Measurements from ENCODE around the gene GOLPH3L. TPM values are rescaled to one million over a fixed set of nuclear protein-coding genes. Genes with fewer than 3 reads are reported as not detected.
"Not testable (repeated sequence)": the region's sequence is repeated elsewhere in the genome, so short reads cannot be mapped to it uniquely, and the experiment has no call there.

Gene GOLPH3L
- total RNA-seq, 1 donor: 1.4 TPM

GRCh38 chr1:150686275-150686674, 10.7 kb downstream of the GOLPH3L start:
- Histone ChIP-seq H3K4me3 (ENCODE audit: low read length) (no peak overlapping the region), H3K9me3 (ENCODE audit: low read depth, low read length) (no peaks in the 10 kb centered on the region)

GRCh38 chr1:150683914-150684313, 13.0 kb downstream of the GOLPH3L start:
- Histone ChIP-seq H3K27me3 (ENCODE audit: insufficient read depth, low read length) (no peaks in the 10 kb centered on the region), H3K4me1 (ENCODE audit: insufficient read depth, low read length) (peaks cover 8% of the 10 kb centered on the region), H3K4me3 (ENCODE audit: low read length) (no peak overlapping the region), H3K9me3 (ENCODE audit: low read depth, low read length) (no peaks in the 10 kb centered on the region)

More at GRCh38 chr1:150686275-150686674, 10.7 kb downstream of the GOLPH3L start:
- Histone ChIP-seq H3K4me1 (ENCODE audit: insufficient read depth, low read length) (peaks cover 8% of the 10 kb centered on the region), H3K27me3 (ENCODE audit: insufficient read depth, low read length) (no peaks in the 10 kb centered on the region)

- Histone ChIP-seq H3K4me3 (ENCODE audit: low read length) (no peak overlapping the region), H3K9me3 (ENCODE audit: low read depth, low read length) (no peaks in the 10 kb centered on the region), H3K27me3 (ENCODE audit: insufficient read depth, low read length) (no peaks in the 10 kb centered on the region), H3K4me1 (ENCODE audit: insufficient read depth, low read length) (peaks cover 1% of the 10 kb centered on the region)
Observed at GRCh38 chr1:150678988-150679387, 18.0 kb downstream of the GOLPH3L start.

- H3K4me1 ChIP-seq (ENCODE audit: insufficient read depth, low read length): no peaks in the 10 kb centered on the region
- no peaks in the 10 kb centered on the region for H3K27me3 ChIP-seq (ENCODE audit: insufficient read depth, low read length)
Observed at GRCh38 chr1:150674881-150675280, 22.1 kb downstream of the GOLPH3L start.

GRCh38 chr1:150663321-150663720, 33.6 kb downstream of the GOLPH3L start:
- Histone ChIP-seq H3K9me3 (ENCODE audit: low read depth, low read length) (no peaks in the 10 kb centered on the region), H3K4me1 (ENCODE audit: insufficient read depth, low read length) (no peaks in the 10 kb centered on the region), H3K4me3 (ENCODE audit: low read length) (no peak overlapping the region), H3K27me3 (ENCODE audit: insufficient read depth, low read length) (no peaks in the 10 kb centered on the region)

More at GRCh38 chr1:150674881-150675280, 22.1 kb downstream of the GOLPH3L start:
- no peaks in the 10 kb centered on the region for H3K9me3 ChIP-seq (ENCODE audit: low read depth, low read length)
- no peak overlapping the region for H3K4me3 ChIP-seq (ENCODE audit: low read length)

- Histone ChIP-seq H3K4me3 (ENCODE audit: low read length) (no peak overlapping the region), H3K4me1 (ENCODE audit: insufficient read depth, low read length) (no peaks in the 10 kb centered on the region), H3K9me3 (ENCODE audit: low read depth, low read length) (no peaks in the 10 kb centered on the region), H3K27me3 (ENCODE audit: insufficient read depth, low read length) (no peaks in the 10 kb centered on the region)
Observed at GRCh38 chr1:150662811-150663210, 34.1 kb downstream of the GOLPH3L start.

GRCh38 chr1:150661156-150661555, 35.8 kb downstream of the GOLPH3L start:
- no peaks in the 10 kb centered on the region for H3K4me1 ChIP-seq (ENCODE audit: insufficient read depth, low read length)
- no peaks in the 10 kb centered on the region for H3K27me3 ChIP-seq (ENCODE audit: insufficient read depth, low read length)
- no peaks in the 10 kb centered on the region for H3K9me3 ChIP-seq (ENCODE audit: low read depth, low read length)
- no peak overlapping the region for H3K4me3 ChIP-seq (ENCODE audit: low read length)

GRCh38 chr1:150660584-150660983, 36.4 kb downstream of the GOLPH3L start:
- Histone ChIP-seq H3K27me3 (ENCODE audit: insufficient read depth, low read length) (no peaks in the 10 kb centered on the region), H3K9me3 (ENCODE audit: low read depth, low read length) (no peaks in the 10 kb centered on the region), H3K4me3 (ENCODE audit: low read length) (no peak overlapping the region), H3K4me1 (ENCODE audit: insufficient read depth, low read length) (no peaks in the 10 kb centered on the region)

- not testable (repeated sequence) for H3K9me3 ChIP-seq (ENCODE audit: low read depth, low read length); H3K27me3 ChIP-seq (ENCODE audit: insufficient read depth, low read length); H3K4me1 ChIP-seq (ENCODE audit: insufficient read depth, low read length); H3K4me3 ChIP-seq (ENCODE audit: low read length)
Observed at GRCh38 chr1:150657064-150657463, 39.9 kb downstream of the GOLPH3L start.

- not testable (repeated sequence) for H3K27me3 ChIP-seq (ENCODE audit: insufficient read depth, low read length); H3K9me3 ChIP-seq (ENCODE audit: low read depth, low read length); H3K4me3 ChIP-seq (ENCODE audit: low read length); H3K4me1 ChIP-seq (ENCODE audit: insufficient read depth, low read length)
Observed at GRCh38 chr1:150654635-150655034, 42.3 kb downstream of the GOLPH3L start.

- Histone ChIP-seq H3K4me1 (ENCODE audit: insufficient read depth, low read length) (no peaks in the 10 kb centered on the region), H3K27me3 (ENCODE audit: insufficient read depth, low read length) (no peaks in the 10 kb centered on the region), H3K9me3 (ENCODE audit: low read depth, low read length) (no peaks in the 10 kb centered on the region), H3K4me3 (ENCODE audit: low read length) (no peak overlapping the region)
Observed at GRCh38 chr1:150650193-150650592, 46.8 kb downstream of the GOLPH3L start.

- Histone ChIP-seq H3K4me3 (ENCODE audit: low read length) (no peak overlapping the region), H3K4me1 (ENCODE audit: insufficient read depth, low read length) (no peaks in the 10 kb centered on the region), H3K9me3 (ENCODE audit: low read depth, low read length) (no peaks in the 10 kb centered on the region), H3K27me3 (ENCODE audit: insufficient read depth, low read length) (no peaks in the 10 kb centered on the region)
Observed at GRCh38 chr1:150649441-150650075, 47.4 kb downstream of the GOLPH3L start.

- H3K4me3 ChIP-seq (ENCODE audit: low read length): no peak overlapping the region
Observed at GRCh38 chr1:150642296-150642695, 54.7 kb downstream of the GOLPH3L start.

GRCh38 chr1:150641126-150641815, 55.7 kb downstream of the GOLPH3L start:
- H3K9me3 ChIP-seq (ENCODE audit: low read depth, low read length); H3K4me1 ChIP-seq (ENCODE audit: insufficient read depth, low read length); H3K27me3 ChIP-seq (ENCODE audit: insufficient read depth, low read length); H3K4me3 ChIP-seq (ENCODE audit: low read length): not testable (repeated sequence)

More at GRCh38 chr1:150642296-150642695, 54.7 kb downstream of the GOLPH3L start:
- H3K4me1 ChIP-seq (ENCODE audit: insufficient read depth, low read length): no peaks in the 10 kb centered on the region
- H3K27me3 ChIP-seq (ENCODE audit: insufficient read depth, low read length): no peaks in the 10 kb centered on the region
- H3K9me3 ChIP-seq (ENCODE audit: low read depth, low read length): no peaks in the 10 kb centered on the region

- H3K4me1 ChIP-seq (ENCODE audit: insufficient read depth, low read length); H3K4me3 ChIP-seq (ENCODE audit: low read length); H3K27me3 ChIP-seq (ENCODE audit: insufficient read depth, low read length); H3K9me3 ChIP-seq (ENCODE audit: low read depth, low read length): not testable (repeated sequence)
Observed at GRCh38 chr1:150638430-150638829, 58.5 kb downstream of the GOLPH3L start.
